PC-9 (cell line): ENCODE measurements around the gene SLC25A10.

Source experiments
- EZH2 ChIP-seq: fragments of 200-600 bp; sonication (generic); IDR thresholded peaks from 2 replicates; pipeline ENCODE4 v1.8.0; 2017; ENCODE audit warnings: antibody characterized with exemption, low read depth
- TF ChIP-seq, protein P1 (sequence below): fragments of 200-600 bp; sonication (generic); conservative IDR thresholded peaks from 2 replicates; pipeline ENCODE4 v1.6.1; 2017; ENCODE audit warnings: mixed run types, antibody characterized with exemption, mild to moderate bottlenecking, moderate library complexity

DNA sequence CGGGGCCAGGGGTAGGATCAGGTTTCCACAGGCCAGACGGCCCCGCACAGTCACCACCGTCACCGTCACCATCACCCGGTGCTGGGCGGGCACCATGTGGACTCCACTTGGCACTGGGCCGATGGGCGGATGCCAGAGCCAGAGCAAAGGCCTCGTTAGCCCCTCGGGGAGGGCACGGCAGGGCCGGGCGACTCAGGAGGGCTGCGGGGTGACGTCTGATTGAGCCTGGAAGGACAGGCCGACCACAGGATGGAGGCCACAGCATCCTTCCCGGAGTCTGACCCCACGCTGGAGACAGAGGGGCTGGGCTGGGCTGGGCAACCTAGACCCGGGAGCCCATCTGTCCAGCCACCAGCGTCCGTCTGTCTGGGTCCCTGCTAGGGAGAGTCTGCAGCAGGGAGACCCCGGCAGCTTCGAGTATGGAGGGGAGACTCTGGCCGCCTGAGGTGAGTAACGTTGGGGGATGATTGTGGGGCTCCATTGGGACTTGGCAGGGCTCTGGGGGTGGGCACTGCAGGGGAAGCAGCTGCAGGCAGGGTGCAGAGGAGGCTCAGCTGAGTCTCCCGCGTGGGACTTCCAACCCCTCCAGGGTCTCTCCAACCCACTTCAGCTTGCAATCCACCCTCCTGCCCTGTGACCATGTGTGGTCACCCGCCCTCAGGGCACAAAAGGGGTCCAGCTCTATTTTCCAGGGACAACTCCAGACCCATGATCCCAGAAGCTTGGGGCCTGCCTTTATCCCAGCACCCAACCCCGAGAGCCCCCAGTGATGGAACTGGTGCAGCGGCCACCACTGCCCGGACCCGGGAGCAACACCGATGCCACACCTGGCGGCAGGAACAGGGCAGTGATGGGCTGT lies 22.6 kb downstream of the SLC25A10 start:
- TF ChIP-seq, protein P1, sequence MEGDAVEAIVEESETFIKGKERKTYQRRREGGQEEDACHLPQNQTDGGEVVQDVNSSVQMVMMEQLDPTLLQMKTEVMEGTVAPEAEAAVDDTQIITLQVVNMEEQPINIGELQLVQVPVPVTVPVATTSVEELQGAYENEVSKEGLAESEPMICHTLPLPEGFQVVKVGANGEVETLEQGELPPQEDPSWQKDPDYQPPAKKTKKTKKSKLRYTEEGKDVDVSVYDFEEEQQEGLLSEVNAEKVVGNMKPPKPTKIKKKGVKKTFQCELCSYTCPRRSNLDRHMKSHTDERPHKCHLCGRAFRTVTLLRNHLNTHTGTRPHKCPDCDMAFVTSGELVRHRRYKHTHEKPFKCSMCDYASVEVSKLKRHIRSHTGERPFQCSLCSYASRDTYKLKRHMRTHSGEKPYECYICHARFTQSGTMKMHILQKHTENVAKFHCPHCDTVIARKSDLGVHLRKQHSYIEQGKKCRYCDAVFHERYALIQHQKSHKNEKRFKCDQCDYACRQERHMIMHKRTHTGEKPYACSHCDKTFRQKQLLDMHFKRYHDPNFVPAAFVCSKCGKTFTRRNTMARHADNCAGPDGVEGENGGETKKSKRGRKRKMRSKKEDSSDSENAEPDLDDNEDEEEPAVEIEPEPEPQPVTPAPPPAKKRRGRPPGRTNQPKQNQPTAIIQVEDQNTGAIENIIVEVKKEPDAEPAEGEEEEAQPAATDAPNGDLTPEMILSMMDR, result no peak
- TF ChIP-seq EZH2, result no peak
